ENCODE results near the gene CARS1. TPM values are rescaled to one million over a fixed set of nuclear protein-coding genes. Genes with fewer than 3 reads are reported as not detected.

The CARS1 gene
- total and polyA plus RNA-seq, 2 of the 8 experiments (the other 6 are each of a cell fraction or from before 2014, with no cell fraction given), result 44.1 to 100 TPM

GRCh38 chr11:3000032-3000961 lies 56.9 kb downstream of the CARS1 start (continued):
- TF ChIP-seq CHD7 (IDR thresholded peaks at IDR 0.05; ENCODE audit: insufficient replicate concordance, low read length), result no peak
- TF ChIP-seq EGR1 (IDR thresholded peaks at IDR 0.05; ENCODE audit: borderline replicate concordance, low read depth, low read length), result no peak
- no peak for TF ChIP-seq HDAC6 (IDR thresholded peaks at IDR 0.05; ENCODE audit: low read depth, low read length)
- no peak for TF ChIP-seq BRCA1 (IDR thresholded peaks at IDR 0.05; ENCODE audit: low read depth, low read length)
